Thoracic aorta (tissue), 2 donors: ENCODE measurements around the gene POU3F2. TPM values are rescaled to one million over a fixed set of nuclear protein-coding genes. Genes with fewer than 3 reads are reported as not detected.
A peak's percentile ranks its signal among the peaks of the same experiment; 100 is the strongest.

Experiments used
- ATAC-seq: fragments of 150-250 bp; one replicate; pipeline ENCODE4 v1.8.0; 2017; ENCODE audit warnings: low read depth; ENCODE audit not compliant: insufficient number of reproducible peaks, low FRiP score
- DNase-seq: peaks from one replicate; pipeline ENCODE4 v3.0.0-alpha.2; 2020; ENCODE audit warnings: low spot score
- H3K27ac ChIP-seq, 2 donors: fragments of 200-600 bp; sonication (generic); 1 replicate in 1 of 2; 2 replicates in 1 of 2; pipeline ENCODE4 v1.5.1; 2016; ENCODE audit warnings: mild to moderate bottlenecking in 2 of 2, moderate library complexity in 2 of 2
- H3K27me3 ChIP-seq: fragments of 200-600 bp; sonication (generic); replicated peaks from 2 replicates; pipeline ENCODE4 v1.6.0; 2016; ENCODE audit warnings: mild to moderate bottlenecking; ENCODE audit not compliant: insufficient read depth
- H3K36me3 ChIP-seq: fragments of 200-600 bp; sonication (generic); one replicate; pipeline ENCODE4 v1.5.1; 2016
- H3K4me1 ChIP-seq, 2 donors: fragments of 200-600 bp; sonication (generic); 1 replicate in 1 of 2; 2 replicates in 1 of 2; pipeline versions ENCODE4 v1.5.1 to v1.6.0; 2016; ENCODE audit warnings: low read depth in 2 of 2, mild to moderate bottlenecking in 1 of 2; ENCODE audit not compliant: control insufficient read depth in 1 of 2
- H3K4me3 ChIP-seq: fragments of 200-600 bp; sonication (generic); 2 replicates; pipeline ENCODE4 v1.5.1; 2016; ENCODE audit warnings: mild to moderate bottlenecking
- H3K9me3 ChIP-seq: fragments of 200-600 bp; sonication (generic); 2 replicates; pipeline ENCODE4 v1.5.1; 2016
- CTCF ChIP-seq: fragments of 200-600 bp; sonication (generic); IDR thresholded peaks from one replicate; pipeline ENCODE4 v1.5.1; 2019; ENCODE audit warnings: antibody characterized with exemption
- total RNA-seq, 2 donors: library from RNA; depleted of rRNA; stranded (reverse); fragments of >200 nt; gene quantifications; one replicate each; pipeline versions ENCODE4 v1.1.0 to v1.2.3, GENCODE V29; 2016

The POU3F2 gene
- total RNA-seq, 2 donors from 2014 or later = not detected

GRCh38 chr6:98831057-98831958 is 3.1 kb upstream of the POU3F2 start:
- no peaks in the 10 kb centered on the region for H3K9me3 ChIP-seq
- H3K4me1 ChIP-seq = peaks cover 21 to 47% of the 10 kb centered on the region in 2 donors
- peaks cover 34% of the 10 kb centered on the region for H3K27me3 ChIP-seq
- DNase-seq = no peak
- no peak for TF ChIP-seq CTCF
- no peaks in the 10 kb centered on the region for H3K36me3 ChIP-seq
- H3K27ac ChIP-seq = peak overlapping the region in 1 of 2 donors; percentile 2
- ATAC-seq = no peak
- peak overlapping the region; percentile 40 for H3K4me3 ChIP-seq

DNA sequence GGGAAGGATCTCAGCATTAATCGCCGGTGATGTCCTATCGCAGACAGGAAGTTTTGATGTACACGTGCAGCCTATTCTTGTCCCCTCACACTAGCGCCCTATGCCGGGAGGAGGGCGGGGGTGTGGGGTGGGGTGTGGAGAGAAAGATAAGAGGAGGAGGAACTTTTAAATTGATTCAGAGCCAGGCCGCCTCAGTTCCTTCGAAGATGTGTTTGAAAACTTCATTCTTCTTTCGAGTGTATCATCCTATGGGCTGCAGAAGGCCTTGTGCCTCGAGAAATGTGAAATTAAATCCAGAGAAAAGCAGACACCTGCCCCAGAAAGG is 2.5 kb upstream of the POU3F2 start:
- H3K9me3 ChIP-seq = no peaks in the 10 kb centered on the region
- no peaks in the 10 kb centered on the region for H3K36me3 ChIP-seq
- DNase-seq = no peak
- ATAC-seq = no peak
- peak overlapping the region; percentile 93 for H3K4me3 ChIP-seq
- no peak overlapping the region for H3K27ac ChIP-seq
- peaks cover 34% of the 10 kb centered on the region for H3K27me3 ChIP-seq
- no peak for TF ChIP-seq CTCF
- H3K4me1 ChIP-seq = peaks cover 21 to 47% of the 10 kb centered on the region in 2 donors

DNA sequence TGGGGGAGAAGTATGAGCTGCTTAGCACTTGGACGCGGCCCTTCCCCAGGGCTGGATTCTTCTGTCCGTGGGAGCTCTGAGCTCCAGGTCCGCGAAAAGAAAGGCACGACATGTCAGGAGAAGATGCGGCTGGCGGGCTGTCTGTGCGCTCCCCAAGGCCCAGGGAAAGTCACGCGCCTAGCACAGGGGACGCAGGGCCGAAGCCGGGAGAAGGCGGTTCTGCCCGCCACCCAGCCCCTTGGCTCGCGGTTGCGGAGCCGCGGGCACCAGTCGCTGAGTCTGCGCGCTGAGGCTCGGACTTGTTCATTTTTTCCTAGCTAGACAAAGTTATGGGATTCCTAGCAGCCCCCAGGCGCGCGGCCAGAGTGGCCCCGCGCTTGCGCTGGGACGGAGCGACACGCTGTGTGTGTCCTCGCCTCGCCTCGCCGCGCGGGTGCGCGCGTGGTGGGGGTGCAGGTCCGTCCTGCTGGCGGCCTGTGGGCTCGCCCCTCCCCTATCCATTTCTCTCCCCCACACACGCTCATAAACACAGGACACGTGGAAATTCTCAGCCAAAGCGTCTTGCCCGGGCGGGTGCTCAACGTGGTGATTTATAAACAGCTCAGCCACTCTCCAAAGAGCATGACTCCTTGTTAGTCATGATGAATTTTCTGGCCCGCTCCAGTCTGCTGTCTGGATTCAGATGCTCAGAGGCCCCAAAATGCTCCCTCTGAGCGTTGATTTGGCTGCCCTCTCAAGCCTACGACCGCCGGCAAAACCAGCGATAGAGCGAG is 1.9 kb upstream of the POU3F2 start:
- ATAC-seq (peak; percentile 34), DNase-seq (peak; percentile 38)
- peaks cover 20 to 44% of the 10 kb centered on the region in 2 donors for H3K4me1 ChIP-seq
- peaks cover 39% of the 10 kb centered on the region for H3K27me3 ChIP-seq
- H3K27ac ChIP-seq = no peak overlapping the region
- no peaks in the 10 kb centered on the region for H3K36me3 ChIP-seq
- H3K9me3 ChIP-seq = no peaks in the 10 kb centered on the region
- H3K4me3 ChIP-seq = peak overlapping the region; percentile 93
- no peak for TF ChIP-seq CTCF

DNA sequence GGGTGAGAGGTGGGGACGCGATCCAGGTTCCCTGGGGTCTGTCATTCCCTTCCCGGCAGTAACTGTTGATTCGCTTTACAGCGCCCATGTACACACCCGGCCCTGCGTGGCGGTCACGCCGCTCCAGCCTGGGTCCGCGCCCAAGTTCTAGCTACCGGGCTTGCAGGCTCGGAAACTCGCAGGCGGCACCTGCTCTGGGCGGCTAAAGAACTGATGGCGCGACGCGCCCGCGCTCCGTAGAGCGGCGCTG is 1.4 kb upstream of the POU3F2 start:
- no peak for TF ChIP-seq CTCF
- H3K36me3 ChIP-seq = no peaks in the 10 kb centered on the region
- peaks cover 16 to 39% of the 10 kb centered on the region in 2 donors for H3K4me1 ChIP-seq
- H3K27ac ChIP-seq = no peak overlapping the region
- peak overlapping the region; percentile 93 for H3K4me3 ChIP-seq
- ATAC-seq (peak; percentile 13), DNase-seq (no peak)
- H3K27me3 ChIP-seq = peaks cover 44% of the 10 kb centered on the region
- no peaks in the 10 kb centered on the region for H3K9me3 ChIP-seq

- no peak for TF ChIP-seq CTCF
- Histone ChIP-seq H3K9me3 (no peaks in the 10 kb centered on the region), H3K4me1 (peaks cover 16 to 34% of the 10 kb centered on the region in 2 donors), H3K4me3 (peak overlapping the region; percentile 93), H3K27me3 (peaks cover 47% of the 10 kb centered on the region), H3K27ac (no peak overlapping the region), H3K36me3 (no peaks in the 10 kb centered on the region)
- ATAC-seq (peak; percentile 6), DNase-seq (no peak)
Measured at GRCh38 chr6:98833307-98834059, 891 bp upstream of the POU3F2 start.
